C4-2B (cell line): ENCODE data around the gene GRPEL2.

Source experiments
- ZFX ChIP-seq: fragments of 450-650 bp; IDR thresholded peaks from 2 replicates; pipeline ENCODE4 v1.6.1; 2017
- TF ChIP-seq, protein P1 (sequence below): fragments of 450-650 bp; conservative IDR thresholded peaks from 2 replicates; pipeline ENCODE4 v1.5.1; 2017; ENCODE audit warnings: mild to moderate bottlenecking

DNA sequence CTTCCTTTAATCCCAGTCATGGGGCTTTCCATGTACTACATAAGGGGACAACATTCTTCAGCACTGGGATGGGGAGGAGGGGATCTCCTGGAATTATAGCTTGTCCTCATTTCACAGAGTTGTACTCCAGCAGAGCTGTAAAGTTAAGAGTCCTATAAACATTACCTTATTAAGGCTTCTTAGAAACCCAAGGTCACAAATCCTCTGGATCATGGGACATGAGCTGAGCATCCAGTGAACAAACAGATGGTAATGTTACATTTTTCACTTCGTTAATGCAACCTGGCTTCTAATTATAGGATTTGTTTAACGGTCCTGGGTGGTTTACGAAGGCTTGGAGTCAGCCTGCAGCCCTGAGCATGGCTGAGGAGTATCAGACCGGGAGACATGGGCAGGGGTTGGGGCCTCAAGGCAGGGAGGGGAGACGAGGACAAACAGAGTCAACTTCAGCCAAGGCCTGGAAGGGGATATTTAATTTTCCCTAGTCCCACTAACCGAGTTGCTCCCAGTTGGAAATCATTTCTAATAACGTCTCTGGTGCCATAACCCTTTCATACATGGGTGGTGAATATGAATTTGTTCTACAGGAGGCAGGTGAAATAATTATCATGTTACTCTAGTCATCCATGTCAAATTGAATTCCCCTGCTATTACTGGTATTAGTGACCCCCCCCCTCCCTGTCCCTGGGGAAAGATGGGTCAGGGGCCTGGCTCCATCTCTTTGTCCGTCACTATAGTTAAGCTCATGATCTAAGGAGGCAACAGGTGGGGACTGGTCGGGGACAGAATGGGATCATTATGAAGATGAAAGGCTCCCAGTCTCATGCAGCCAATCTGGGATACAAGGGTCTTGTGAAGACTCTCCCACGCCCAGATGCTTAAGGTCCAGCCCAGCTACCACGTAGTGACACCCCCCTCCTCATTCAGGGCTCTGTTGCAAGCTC is 44.5 kb downstream of the GRPEL2 start:
- TF ChIP-seq, protein P1, sequence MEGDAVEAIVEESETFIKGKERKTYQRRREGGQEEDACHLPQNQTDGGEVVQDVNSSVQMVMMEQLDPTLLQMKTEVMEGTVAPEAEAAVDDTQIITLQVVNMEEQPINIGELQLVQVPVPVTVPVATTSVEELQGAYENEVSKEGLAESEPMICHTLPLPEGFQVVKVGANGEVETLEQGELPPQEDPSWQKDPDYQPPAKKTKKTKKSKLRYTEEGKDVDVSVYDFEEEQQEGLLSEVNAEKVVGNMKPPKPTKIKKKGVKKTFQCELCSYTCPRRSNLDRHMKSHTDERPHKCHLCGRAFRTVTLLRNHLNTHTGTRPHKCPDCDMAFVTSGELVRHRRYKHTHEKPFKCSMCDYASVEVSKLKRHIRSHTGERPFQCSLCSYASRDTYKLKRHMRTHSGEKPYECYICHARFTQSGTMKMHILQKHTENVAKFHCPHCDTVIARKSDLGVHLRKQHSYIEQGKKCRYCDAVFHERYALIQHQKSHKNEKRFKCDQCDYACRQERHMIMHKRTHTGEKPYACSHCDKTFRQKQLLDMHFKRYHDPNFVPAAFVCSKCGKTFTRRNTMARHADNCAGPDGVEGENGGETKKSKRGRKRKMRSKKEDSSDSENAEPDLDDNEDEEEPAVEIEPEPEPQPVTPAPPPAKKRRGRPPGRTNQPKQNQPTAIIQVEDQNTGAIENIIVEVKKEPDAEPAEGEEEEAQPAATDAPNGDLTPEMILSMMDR = no peak
- TF ChIP-seq ZFX = no peak
